Measurements from ENCODE around the gene TOR1B.

The TOR1B gene

GRCh38 chr9:129845373-129845772, 42.4 kb downstream of the TOR1B start:
- no peak for DNase-seq
- no peak for ATAC-seq

GRCh38 chr9:129848712-129849441, 45.9 kb downstream of the TOR1B start:
- ATAC-seq (no peak), DNase-seq (no peak)

DNA sequence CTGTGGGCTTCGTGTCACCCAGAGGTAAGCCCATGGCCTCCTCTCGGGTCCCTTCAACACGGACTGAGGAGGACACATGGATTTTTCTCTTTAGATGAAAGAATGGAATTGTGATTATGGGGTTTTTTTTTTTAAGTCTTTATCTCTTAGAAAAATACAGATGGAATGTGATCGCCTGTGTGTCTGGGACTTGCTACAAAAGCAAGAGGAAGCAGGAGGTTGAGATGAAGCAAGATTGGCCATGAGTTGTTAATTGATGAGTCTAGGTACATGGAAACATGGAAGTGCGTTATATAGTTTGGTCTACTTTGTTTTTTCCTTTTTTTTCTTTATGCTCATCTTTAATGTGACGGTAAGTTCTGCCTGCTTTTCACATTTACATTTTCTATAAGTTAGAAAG, 46.9 kb downstream of the TOR1B start:
- no peak for DNase-seq

GRCh38 chr9:129850821-129851550, 48.0 kb downstream of the TOR1B start:
- ATAC-seq, result no peak
- no peak for DNase-seq

More for the DNA sequence above, 46.9 kb downstream of the TOR1B start:
- ATAC-seq, result no peak

DNA sequence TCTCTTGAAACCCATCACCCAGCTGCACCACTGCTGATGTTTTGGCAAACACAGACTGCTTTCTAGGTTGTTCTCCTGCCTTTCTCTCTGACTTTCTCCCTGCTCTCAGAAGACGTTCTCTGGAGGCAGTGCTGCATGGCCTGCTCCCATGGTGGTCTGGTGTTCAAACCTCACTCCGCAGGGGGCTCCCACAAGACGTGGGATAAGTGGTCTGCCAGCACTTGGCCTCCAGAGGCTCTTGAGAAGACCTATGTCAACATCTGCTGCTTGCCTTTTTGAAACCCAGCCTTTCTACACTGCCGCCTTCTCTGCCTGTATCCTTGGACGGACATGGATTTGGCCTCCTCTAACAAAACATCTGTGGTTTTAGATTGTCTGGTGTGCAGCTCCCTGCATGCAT, 48.8 kb downstream of the TOR1B start:
- ATAC-seq, result no peak
- DNase-seq, result no peak

- DNase-seq (no peak), ATAC-seq (no peak)
Measured at GRCh38 chr9:129852579-129852978, 49.6 kb downstream of the TOR1B start.

DNA sequence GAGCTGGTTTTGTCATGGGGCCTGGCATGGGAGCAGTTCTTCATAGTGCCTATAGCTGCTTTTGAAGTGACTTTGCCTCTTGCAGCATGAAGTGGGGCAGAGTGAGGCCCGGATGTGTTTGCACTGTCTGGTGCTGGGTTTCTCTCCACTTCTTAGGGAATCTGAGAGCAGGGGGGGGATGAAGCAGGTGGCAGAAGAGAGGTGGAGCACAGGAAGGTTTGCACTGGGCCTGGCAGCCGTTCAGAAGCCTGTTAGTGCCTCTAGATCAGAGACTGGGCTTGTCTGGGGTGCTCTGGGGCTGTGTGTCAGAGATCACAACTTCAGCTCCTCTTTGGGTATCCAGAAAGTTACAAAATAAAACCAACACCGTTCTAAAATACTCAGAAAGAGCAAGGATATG, 50.6 kb downstream of the TOR1B start:
- ATAC-seq (no peak), DNase-seq (no peak)

- DNase-seq, result peak; percentile 37
- ATAC-seq, result peak; percentile 76
Measured at GRCh38 chr9:129854588-129855110, 51.7 kb downstream of the TOR1B start.

GRCh38 chr9:129857207-129857606, 54.2 kb downstream of the TOR1B start:
- no peak for DNase-seq
- ATAC-seq, result no peak

DNA sequence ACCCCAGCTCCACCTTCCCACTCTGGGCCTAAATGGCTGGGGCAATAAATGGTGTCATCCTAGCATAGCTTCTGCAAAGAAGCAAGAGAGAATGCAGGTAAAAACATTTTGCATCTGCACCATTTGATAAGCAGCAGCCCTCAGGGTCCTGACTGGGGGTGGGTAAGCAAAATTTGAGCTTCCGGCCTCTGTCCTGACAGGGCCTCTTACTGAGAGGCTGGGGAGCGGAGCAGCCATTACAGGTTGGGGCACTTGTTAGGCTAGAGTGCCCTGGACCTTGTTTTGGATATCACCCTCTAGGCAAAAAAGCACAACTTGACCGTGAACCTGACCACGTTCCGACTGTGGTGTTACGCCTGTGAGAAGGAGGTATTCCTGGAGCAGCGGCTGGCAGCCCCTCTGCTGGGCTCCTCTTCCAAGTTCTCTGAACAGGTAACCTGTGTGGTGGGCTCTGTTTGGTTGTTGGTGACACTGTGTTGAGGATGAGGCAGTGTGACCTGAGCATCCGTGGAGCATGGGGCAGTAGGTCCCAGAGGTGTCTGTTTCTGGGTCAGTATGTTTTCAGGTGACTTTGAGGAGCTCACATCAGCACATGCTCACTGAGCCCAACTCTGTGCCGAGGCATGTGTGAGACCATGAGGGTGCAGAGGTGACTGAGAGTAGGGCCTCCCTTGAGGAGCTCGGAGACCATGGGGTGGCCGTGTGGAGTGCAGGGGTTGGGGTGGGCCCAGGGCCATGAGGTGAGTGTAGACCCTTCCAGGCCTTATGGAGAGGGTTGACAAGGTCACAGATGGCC, 55.4 kb downstream of the TOR1B start:
- no peak for DNase-seq
- ATAC-seq, result no peak

Data from stimulated activated naive CD8-positive, alpha-beta T cell treated with anti-CD3 and anti-CD28 coated beads, Interleukin-15, Interleukin-2, amounts not matched to agents 100 U/mL and 50 U/mL, for 24 hours (primary cell).